HG03565 (cell line): Measurements from ENCODE around the gene TOR2A.
"Not testable (repeated sequence)": the region's sequence is repeated elsewhere in the genome, so short reads cannot be mapped to it uniquely, and the experiment has no call there.

ENCODE experiments used
- ATAC-seq: cut with Tn5 transposase; IDR thresholded peaks from one replicate; pipeline ENCODE4 v1.9.1; 2021; ENCODE audit warnings: mild to moderate bottlenecking, moderate library complexity; ENCODE audit not compliant: unreplicated experiment

The TOR2A gene

DNA sequence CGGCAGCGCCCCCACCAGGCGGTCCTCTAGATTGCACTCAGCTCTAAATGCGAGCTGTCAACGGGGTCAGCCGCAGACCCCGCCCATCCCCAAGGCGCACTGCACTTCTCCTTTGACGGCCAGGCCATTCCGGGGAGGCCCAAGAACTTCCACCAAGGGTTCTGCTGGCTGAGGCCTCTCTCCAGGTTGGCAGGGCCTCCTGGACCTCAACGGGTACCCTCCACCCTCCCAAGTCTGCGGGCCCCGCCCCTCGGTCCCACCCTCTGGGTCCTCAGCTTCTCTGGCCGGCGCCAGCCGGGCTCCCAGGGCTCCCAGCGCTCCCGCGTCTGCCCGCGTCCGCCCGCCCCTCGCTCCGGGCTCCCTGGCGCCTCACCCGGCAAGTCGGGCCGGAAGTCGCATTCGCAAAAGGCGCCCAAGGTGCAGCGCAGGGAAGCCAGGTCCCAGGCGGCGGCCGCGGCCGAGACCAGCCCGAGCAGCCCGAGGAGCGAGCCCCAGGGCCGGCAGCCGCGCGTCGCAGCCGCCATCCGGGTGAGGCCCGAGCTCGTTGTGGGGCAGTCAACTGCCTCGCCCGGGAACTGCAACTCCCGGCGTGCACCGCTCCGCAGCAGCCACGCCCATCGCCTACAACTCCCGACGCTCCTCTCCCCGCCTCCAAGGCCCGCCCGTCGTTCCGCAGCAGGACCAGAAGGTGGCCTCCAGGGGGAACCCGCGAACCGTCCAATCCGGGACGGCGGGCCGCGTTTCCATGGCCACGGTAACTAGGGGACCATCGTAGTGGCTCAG, at the start of gene TOR2A:
TSS of gene TOR2A (minus strand) at position 548 of the 783 bp plus-strand sequence. CDS start at position 524, 24 bp downstream.
- ATAC-seq = peak; percentile 80

- no peak for ATAC-seq
Measured at GRCh38 chr9:127783111-127784008, 48.3 kb upstream of the TOR2A start.

- ATAC-seq = no peak
Measured at GRCh38 chr9:127781806-127782205, 46.7 kb upstream of the TOR2A start.

DNA sequence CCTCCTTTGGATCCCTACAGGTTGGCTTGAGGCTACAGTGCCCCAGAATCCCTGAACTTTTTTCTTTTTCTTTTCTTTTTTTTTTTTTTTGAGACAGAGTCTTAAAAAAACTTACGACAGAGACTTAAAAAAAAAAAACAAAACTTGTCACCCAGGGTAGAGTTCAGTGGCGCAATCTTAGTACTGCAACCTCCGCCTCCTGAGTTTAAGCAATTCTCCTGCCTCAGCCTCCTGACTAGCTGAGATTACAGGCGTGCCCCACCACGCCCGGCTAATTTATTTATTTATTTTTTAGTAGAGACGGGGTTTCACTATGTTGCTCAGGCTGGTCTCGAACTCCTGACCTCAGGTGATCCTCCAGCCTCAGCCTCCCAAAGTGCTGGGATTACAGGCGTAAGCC, 45.8 kb upstream of the TOR2A start:
- not testable (repeated sequence) for ATAC-seq

DNA sequence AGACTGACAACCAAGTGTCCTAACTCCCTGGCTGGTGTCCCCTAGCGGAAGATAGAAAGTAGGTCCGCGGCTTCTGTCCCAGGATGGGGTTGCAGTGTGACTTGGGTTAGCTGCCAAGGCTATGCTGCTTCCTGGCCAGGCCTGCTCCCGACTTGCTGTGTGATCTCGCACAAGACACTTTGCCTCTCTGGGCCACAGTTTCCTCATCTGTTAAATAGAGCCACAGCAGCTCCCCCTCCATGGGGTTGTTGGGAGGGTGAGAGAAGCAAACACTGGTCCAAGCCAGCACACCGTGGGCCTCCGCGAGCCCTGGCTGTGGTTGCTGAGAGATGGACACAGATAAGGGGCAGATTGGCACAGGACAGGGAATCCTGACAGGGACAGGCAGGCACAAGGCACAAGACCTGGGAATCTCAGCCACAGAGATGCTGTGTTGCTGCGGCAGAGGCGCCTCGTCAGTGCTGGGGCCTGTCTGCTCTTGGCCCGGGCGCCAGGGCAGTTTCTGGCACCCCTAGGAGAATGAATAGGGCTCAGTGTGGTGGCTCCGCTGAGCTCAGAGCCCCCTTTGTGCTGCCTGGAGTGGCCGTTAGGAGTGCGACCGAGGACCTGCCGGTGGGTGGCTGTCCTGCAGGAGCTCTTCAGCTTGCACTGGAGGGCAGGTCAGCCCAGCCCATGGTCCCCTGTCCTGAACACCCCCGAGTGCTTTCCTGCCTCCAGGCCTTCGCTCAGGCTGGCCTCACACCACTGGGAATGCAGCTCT, 45.2 kb upstream of the TOR2A start:
- ATAC-seq = no peak

- ATAC-seq = no peak
Measured at GRCh38 chr9:127779136-127779981, 44.3 kb upstream of the TOR2A start.

DNA sequence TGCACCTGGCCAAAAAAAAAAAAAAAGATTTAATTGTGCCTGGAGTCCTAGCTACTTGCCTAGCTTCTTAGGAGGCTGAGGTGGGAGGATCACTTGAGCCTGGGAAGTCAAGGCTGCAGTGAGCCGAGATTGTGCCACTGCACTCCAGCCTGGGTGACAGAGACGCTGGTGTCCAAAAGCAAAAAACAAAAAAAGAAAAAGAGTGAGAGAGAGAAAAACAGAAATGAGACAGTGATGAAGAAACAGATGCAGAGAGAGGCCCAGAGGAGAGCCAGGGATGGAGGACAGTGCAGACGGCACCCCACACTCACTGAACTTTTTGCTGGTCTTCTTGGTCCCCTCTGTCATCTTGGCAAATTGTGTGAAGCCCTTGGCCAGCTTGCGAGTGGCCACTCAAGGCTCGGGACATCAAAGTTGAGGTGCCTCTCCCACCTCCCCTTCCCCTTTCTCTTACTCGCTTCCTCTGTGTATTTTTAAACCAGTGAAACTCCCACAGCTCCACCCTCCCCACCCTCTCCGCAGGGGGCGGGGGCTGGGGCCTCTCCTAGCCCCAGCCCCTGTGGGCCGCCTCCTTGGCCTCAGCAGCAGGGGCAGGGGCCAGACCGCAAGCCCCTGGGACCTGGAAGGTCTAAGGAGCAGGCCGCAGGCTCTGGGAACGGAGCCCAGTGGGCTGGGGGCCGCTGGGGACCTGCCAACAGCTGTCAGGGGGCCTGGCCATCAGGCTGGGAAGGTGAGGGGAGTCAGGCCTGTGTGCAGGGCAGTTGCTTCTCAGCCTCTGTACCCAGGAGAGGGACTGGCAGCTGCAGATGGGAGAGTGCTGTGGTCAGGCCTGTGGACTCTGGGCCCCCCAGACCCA, 43.4 kb upstream of the TOR2A start, which contains the start of gene SH2D3C:
TSS of gene SH2D3C (minus strand) at position 387 of the 856 bp plus-strand sequence. CDS start at position 348, 39 bp downstream.
- ATAC-seq = no peak

DNA sequence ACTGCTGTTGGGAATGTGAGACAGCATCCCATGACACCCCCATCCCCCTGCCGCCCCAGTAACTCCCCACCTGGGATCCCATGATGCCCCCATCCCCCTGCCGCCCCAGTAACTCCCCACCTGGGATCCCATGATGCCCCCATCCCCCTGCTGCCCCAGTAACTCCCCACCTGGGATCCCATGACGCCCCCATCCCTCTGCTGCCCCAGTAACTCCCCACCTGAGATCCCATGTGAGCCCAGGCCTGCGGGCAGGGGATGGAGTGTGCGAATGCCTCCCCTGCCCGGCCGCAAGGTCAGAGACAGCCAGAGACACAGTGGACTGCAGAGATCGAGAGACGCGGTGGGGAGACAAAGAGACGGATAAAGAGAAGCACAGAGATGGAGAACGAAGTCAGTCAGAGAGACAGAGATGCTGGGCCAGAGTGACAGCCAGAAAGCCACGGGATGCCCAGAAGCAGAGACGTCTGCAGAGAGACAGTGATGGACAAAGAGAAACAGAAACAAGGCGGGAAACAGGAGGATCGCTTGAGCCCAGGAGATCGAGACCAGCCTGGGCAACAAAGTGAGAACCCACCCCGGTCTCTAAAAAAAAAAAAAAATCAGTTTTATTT, 42.4 kb upstream of the TOR2A start:
- ATAC-seq = no peak

- no peak for ATAC-seq
Measured at GRCh38 chr9:127776924-127777289, 41.8 kb upstream of the TOR2A start.

GRCh38 chr9:127776195-127776923, 41.3 kb upstream of the TOR2A start:
- no peak for ATAC-seq

- no peak for ATAC-seq
Measured at GRCh38 chr9:127773981-127774380, 38.9 kb upstream of the TOR2A start.

- no peak for ATAC-seq
Measured at GRCh38 chr9:127773272-127773671, 38.2 kb upstream of the TOR2A start.

GRCh38 chr9:127772603-127773002, 37.5 kb upstream of the TOR2A start:
- no peak for ATAC-seq

DNA sequence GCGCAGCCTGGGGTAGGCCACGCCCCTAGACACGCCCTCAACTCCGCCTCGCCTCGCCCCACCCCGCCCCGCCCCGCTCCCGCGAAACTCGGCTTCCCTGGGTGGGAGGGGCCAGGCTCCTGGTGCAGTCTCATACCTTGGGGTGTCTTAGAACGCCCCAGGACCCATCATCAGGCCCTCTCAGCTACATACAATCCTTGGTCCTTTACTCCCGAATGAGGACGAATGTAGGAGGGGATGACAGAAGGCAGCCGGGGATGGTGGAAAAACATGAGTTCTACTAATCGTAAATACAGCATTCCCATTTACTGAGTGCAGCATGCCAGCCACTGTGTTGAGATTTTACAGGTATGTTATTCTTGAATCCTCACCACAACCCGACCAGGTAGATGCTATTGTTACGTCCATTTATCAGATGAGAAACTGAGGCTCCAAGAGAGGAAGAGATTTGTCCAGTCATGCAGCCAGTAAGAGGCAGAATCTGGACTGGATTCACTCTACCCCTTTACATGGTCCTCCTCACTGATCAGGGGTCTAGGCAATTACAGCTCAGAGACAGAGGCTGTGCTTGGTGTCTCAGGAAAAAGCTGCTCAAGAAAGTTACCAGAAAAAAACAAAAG, 36.6 kb upstream of the TOR2A start:
- no peak for ATAC-seq

GRCh38 chr9:127770905-127771569, 35.9 kb upstream of the TOR2A start:
- peak; percentile 66 for ATAC-seq

GRCh38 chr9:127770583-127770904, 35.5 kb upstream of the TOR2A start:
- ATAC-seq = no peak

DNA sequence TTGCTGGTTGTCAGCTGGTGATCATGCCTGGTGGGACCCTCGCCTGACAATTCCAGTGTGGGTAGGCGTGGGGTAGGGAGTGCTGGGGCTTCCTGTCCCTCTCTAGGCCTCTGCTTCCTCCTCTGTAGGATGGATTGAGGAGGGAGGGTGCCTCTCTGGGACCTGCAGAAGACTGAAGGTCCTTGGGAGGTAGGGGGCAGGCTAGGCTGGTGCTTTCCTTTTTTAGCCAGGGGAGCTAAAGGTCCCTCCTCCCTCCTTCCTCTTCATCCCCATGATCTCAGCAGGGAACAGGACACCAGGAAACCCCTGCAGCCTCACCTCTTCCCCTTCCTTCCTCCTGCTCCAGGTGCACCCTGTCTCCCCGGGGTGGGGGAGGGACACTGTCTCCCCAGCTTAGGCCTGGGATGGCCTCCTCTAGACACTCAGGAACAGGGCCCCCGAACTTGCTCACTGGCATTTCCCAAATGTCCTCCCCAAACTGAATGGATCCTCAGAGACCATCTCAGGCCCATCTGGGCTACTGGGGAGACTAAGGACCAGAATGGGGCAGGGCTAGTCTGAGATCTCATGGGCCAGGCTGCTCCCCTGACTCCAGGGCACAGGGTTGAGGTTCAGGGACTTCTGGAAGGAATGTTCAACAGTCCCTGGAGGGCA, 35.0 kb upstream of the TOR2A start:
- no peak for ATAC-seq
